HG03565 (cell line): ENCODE data around the gene IDI2.
A peak's percentile ranks its signal among the peaks of the same experiment; 100 is the strongest.
"Not testable (repeated sequence)": the region's sequence is repeated elsewhere in the genome, so short reads cannot be mapped to it uniquely, and the experiment has no call there.

Experiments
- ATAC-seq: cut with Tn5 transposase; IDR thresholded peaks from one replicate; pipeline ENCODE4 v1.9.1; 2021; ENCODE audit warnings: mild to moderate bottlenecking, moderate library complexity; ENCODE audit not compliant: unreplicated experiment

IDI2 gene

GRCh38 chr10:1048349-1048731 is 22.7 kb upstream of the IDI2 start:
- ATAC-seq = peak; percentile 0

DNA sequence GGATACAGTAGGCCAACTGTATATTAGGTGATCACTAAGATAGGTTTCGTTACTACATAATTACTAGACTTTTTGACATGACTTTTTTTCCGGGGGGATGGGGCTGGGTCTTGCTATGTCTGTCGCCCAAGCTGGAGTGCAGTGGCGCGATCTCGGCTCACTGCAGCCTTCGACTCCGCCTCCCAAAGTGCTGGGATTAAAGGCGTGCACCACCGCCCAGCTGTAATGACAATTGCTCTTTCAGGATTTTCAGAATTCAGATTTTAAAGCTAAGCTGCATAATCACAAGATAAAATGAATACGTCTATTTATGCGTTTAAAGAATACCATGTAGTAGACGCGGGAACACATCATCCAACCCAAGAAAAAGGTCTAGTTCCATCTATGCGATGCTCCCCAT is 22.3 kb upstream of the IDI2 start:
- ATAC-seq = no peak

DNA sequence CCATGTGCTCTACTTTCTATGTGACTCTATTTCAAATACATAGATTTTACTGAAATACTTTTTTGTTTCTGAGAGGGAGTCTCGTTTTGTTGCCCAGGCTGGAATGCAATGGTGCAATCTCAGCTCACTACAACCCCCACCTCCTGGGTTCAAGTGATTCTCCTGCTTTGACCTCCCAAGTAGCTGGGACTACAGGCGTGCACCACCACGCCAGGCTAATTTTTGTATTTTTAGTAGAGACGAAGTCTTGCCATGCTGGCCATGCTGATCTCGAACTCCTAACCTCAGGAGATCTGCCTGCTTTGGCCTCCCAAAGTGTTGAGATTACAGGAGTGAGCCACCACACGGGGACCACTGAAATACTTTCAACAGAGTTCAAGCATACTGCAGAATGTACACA is 19.8 kb upstream of the IDI2 start:
- no peak for ATAC-seq

- no peak for ATAC-seq
Measured at GRCh38 chr10:1044964-1045363, 19.3 kb upstream of the IDI2 start.

- no peak for ATAC-seq
Measured at GRCh38 chr10:1044146-1044545, 18.5 kb upstream of the IDI2 start.

- ATAC-seq = peak; percentile 62
Measured at GRCh38 chr10:1043532-1043995, 17.9 kb upstream of the IDI2 start.

DNA sequence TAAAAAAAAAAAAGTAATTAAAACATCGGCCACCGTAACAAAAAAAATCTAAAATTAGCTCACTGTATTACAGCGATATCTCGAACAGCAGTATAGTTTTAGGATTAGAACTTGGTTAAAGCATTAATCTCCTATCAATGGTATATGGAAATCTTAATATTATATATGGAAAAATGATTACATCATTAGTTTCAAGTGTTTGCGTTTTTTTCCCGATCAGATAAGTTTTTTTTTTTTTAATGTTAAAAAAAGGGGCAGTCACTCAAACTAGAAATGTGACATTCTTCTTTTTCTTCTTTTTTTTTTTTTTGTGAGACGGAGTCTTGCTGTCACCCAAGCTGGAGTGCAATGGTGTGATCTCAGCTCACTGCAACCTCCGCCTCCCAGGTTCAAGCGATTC is 15.9 kb upstream of the IDI2 start:
- no peak for ATAC-seq

- ATAC-seq = no peak
Measured at GRCh38 chr10:1040133-1040532, 14.5 kb upstream of the IDI2 start.

DNA sequence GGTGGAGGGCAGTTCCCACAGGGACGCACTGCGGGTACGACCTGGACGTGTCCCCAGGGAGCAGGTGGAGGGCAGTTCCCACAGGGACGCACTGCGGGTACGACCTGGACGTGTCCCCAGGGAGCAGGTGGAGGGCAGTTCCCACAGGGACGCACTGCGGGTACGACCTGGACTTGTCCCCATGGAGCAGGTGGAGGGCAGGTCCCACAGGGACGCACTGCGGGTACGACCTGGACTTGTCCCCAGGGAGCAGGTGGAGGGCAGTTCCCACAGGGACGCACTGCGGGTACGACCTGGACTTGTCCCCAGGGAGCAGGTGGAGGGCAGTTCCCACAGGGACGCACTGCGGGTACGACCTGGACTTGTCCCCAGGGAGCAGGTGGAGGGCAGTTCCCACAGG is 13.1 kb upstream of the IDI2 start:
- ATAC-seq = not testable (repeated sequence)

- no peak for ATAC-seq
Measured at GRCh38 chr10:1037098-1037497, 11.4 kb upstream of the IDI2 start.

DNA sequence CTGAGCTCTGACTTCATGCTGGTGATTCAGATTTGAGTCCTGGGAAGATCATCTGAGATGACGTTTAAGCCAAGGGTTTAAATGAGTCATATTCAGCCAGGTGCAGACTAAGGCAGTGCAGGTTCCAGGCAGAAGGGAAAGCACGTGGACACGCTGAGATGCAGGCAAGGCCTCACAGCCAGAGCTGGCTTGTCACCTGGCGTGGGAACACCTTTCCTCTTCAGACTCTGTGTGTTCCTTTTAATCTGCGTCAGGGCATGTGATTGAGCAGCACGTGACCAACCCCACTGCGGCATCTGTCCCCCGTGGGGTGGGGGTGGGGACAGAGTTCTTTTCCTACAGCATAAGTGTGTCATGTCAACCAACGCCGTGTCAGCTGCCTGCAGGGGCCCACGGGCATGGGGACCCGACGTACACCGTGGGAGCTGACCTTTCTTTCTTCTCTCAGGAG is 10.7 kb upstream of the IDI2 start:
- ATAC-seq = peak; percentile 68

DNA sequence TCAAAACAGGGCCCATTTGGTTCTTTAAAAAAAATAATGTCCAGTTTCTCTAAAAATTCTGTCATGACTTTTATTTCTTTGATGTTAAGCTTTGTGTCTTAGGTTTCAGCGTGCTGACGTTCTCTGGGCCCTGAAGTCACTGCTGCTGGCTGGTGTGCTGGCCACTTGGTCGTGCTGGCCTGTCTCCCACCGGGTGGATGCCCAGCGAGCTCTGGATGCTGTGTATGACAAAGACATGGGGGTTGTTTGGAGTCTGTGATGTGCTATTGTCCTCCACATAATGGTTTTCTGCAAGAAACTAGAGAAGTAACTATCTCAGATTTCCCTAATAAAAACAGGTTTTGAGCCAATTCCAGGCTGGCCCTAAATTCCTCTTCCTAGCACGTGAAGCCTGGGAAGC is 9.5 kb upstream of the IDI2 start:
- no peak for ATAC-seq

DNA sequence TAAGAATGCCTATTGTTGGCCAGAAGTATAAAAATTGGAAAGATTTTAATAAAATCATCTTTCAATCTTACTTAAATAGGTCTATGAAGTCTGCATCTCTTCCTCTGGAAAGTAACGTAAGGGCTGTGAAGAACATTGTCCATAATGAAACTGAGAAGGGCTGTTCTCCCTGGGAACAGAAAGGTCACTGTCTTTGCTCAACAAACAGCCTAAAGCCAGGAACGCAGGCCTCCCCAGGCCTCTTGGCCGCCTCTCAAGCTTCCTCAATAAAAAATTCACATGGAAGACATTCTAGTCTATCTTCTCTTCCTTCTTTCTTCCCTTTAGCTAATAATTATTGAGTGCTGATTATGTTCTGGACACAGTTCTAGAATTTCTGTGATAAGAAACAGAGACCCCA is 9.1 kb upstream of the IDI2 start:
- ATAC-seq = no peak

GRCh38 chr10:1033601-1034000 is 7.9 kb upstream of the IDI2 start:
- no peak for ATAC-seq

DNA sequence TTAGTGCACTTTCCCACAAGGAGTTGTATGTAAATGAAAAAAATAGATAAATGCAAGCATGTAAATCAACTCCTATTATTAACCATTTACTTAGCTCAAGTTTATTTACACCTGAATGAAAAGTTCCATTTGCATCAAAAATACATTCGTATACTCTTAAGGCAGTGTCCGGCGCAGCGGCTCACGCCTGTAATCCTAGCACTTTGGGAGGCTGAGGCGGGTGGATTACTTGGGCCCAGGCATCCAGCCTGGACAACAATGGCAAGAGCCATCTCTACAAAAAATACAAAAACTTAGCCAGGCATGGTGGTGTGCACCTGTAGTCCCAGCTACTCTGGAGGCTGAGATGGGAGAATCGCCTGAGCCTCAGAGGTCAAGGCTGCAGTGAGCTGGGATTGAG is 4.2 kb upstream of the IDI2 start:
- ATAC-seq = no peak

DNA sequence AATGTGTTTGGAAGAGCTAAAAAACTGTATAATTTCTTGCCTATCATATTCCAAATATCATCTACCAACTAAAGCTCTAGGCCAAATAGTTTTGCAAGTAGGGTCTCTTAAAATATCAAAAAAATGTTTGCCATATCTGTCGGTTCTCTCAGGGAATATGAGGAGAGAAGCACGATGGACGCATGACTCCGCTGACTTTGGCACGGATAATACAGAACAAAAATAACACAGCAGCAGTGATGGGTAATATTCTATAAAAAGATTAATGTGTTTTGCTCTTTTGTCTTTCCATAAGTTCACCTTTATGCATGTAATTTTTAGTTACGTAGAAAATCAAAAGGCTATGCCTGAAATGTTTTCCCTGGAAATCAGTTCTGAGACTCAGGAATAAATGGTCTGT is 919 bp upstream of the IDI2 start:
- ATAC-seq = no peak

DNA sequence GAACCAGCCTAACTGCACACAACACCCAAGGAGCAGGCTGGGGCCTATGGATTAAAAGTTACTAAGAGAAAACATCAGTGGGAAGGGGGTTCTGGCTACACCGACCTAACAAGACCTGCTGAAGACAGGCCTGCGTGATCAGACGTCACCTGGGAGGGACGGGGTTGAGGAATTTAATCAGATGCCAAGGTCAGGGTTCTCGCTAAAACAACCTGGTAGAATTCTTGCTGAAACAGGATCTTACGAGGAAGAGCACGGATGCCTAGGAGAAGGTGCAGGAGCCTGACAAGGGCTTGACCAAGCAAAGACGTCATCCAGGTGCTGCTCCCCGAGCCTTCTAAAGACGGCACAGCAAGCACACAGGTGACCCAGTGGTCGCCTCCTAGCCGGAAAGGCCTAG is 1.6 kb downstream of the IDI2 start:
- ATAC-seq = no peak

- ATAC-seq = no peak
Measured at GRCh38 chr10:1022413-1022812, 3.2 kb downstream of the IDI2 start.

- ATAC-seq = no peak
Measured at GRCh38 chr10:1020958-1021357, 4.7 kb downstream of the IDI2 start.

DNA sequence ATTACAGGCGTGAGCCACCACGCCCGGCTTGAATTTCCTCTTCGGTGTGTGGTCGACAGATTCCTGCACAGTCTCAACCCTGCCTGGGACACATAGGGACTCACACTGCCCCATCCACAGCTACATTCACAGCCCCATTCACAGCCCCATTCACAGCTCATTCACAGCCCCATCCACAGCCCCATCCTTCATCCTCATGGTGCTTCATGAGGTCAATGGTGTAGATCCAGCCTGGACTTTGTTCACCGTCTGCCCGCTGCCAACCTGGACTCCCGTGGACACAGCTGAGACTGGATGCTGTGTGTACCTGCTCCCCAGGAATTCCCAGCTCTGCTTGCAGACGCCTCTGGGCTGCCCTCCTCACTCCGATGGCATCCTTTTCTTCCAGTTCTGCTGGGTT is 5.2 kb downstream of the IDI2 start:
- ATAC-seq = no peak

DNA sequence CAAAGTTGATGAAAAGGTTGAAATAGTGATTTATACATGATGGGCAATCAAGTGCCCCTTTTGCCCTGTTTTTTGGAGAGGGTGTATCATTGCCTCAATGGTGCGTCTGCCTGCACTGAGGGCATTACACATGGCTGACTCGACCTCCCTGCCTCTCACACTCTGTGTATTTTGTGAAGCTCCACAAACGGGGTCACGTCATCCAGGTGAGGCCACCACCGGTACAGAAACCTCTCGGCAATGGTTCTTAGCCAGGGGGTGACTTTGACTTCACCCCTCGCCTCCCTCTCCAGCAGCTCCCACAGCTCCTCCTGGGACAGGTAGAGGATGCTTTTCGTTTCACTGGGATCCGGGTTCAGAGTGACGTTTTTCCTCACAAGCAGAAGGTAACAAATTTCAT is 6.3 kb downstream of the IDI2 start:
- ATAC-seq = no peak

DNA sequence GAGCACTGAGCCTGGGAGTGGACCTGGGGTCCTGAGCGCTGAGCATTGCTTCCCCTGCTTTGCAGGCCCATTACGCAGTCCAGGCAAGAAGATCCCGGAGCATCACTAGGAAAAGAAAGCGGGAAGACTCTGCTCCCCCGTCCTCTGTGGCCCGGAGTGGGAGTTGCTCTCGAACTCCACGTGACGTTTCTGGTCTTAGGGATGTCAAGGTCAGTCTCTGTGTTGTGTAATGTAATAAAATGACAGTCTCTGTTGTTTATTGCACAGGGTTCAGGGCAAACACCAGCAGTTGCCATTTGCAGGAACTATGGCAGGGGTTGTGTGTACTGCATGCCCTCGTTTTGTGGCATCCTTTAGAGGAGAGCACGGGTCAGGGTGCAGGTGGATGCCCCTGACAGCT is 10.0 kb downstream of the IDI2 start:
- no peak for ATAC-seq

DNA sequence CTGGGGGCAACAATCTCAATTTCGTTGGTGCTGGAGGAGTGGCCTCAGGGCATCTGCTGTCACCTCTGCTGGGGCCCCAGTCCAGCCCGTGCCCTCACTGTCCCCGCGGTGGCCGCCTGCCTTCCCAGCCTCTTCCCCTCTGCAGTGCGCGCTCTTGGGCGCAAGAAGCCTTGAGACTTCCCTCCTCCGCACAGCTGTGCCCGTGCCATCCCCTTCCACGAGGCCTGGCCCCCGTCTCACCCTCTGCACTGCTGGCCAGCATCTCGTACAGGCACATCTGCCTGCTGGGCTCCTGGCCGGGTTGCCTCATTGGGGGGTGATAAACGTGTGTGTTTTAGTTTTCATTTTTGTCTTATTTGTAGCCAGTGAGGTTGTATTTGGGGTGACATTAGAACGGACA is 14.0 kb downstream of the IDI2 start:
- no peak for ATAC-seq

- ATAC-seq = no peak
Measured at GRCh38 chr10:1010703-1011102, 15.0 kb downstream of the IDI2 start.
